B cell (primary cell): ENCODE results near the gene TMEM203.

Source experiments
- CTCF ChIP-seq: fragments of 200-600 bp; IDR thresholded peaks from one replicate; pipeline ENCODE4 v1.8.0; 2022; ENCODE audit warnings: antibody characterized with exemption, mild to moderate bottlenecking
- EZH2 ChIP-seq: IDR thresholded peaks from 2 replicates; pipeline ENCODE4 v1.6.1; 2012; ENCODE audit warnings: borderline replicate concordance, low read depth, mild to moderate bottlenecking, moderate library complexity, low read length; ENCODE audit not compliant: insufficient read depth, poor library complexity, severe bottlenecking

DNA sequence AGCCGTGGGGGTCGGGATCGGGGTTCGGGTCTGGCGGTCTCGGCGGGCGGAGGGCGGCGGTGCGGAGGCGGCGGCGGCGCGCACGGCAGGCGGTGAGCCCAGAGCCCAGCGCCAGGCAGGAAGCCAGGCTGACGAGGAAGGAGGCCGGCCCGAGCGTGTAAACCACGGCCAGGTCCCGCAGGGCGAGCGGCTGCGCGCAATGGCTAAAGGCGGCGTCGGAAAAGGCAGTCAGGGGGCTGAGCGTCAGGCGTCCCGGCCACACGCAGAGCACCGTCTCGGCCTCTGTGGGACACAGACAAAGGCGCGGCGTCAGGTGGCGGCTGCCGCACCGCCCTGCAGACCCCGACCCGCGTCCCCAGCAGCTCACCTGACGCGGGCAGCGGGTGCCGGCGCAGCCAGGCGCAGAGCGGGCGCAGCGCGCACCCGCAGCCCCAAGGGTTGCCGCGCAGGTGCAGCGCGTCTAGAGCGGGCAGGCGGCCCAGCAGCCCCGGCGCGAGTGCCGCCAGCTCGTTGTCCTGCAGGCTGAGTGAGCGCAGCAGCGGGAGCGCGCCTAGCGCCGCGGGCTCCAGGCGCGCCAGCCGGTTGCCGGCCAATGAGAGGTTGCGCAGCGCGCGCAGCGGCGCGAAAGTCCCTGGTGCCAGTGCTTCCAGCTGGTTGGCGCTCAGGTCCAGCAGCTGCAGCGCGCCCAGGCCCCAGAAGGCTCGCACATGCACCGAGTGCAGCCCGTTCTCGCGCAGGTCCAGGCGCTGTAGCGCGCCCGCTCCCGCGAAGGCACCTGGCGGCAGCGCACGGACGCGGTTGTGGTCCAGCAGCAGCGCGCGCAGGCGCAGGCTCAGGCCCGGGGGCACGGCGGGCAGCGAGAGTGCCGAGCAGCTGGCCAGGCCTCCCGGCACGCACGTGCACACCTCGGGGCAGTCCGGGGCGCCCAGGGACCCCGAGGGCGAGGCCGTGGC, 36.3 kb downstream of the TMEM203 start:
- TF ChIP-seq CTCF (no peak), EZH2 (no peak)
